Lower lobe of right lung (tissue), 2 donors: ENCODE data around the gene EHMT1. TPM values are rescaled to one million over a fixed set of nuclear protein-coding genes. Genes with fewer than 3 reads are reported as not detected.

Source experiments
- ATAC-seq, 2 donors: fragments of 200-7000 bp; cut with Tn5 transposase; one replicate each; pipeline ENCODE4 v1.9.1; 2020 to 2022; ENCODE audit warnings: mild to moderate bottlenecking in 2 of 2, moderate library complexity in 2 of 2
- DNase-seq: peaks from one replicate; pipeline ENCODE4 v3.0.0-alpha.2; 2020
- H3K27ac ChIP-seq: fragments of 200-600 bp; one replicate; pipeline ENCODE4 v1.8.0; 2022
- H3K27me3 ChIP-seq: fragments of 200-600 bp; one replicate; pipeline ENCODE4 v1.8.0; 2022; ENCODE audit warnings: low read depth
- H3K36me3 ChIP-seq: fragments of 200-600 bp; one replicate; pipeline ENCODE4 v1.8.0; 2022; ENCODE audit warnings: mild to moderate bottlenecking
- H3K4me1 ChIP-seq: fragments of 200-600 bp; one replicate; pipeline ENCODE4 v1.8.0; 2022
- H3K4me3 ChIP-seq: fragments of 200-600 bp; one replicate; pipeline ENCODE4 v1.8.0; 2022; ENCODE audit warnings: mild to moderate bottlenecking
- H3K9me3 ChIP-seq: fragments of 200-600 bp; one replicate; pipeline ENCODE4 v1.8.0; 2022
- intact Hi-C: fragments of 100-400 bp; cut with DNase I; formaldehyde crosslinking; loops from one replicate; pipeline ENCODE4 v1.11.0; 2022
- total RNA-seq: library from RNA; stranded (reverse); fragmentation: NEBNext Ultra II Directional; extraction: Animal tissue kit (Norgen Biotek cat#: 25700); gene quantifications from one replicate; pipeline ENCODE4 v1.2.1, GENCODE V29; 2021
- TF ChIP-seq, protein P1 (sequence below): fragments of 200-600 bp; IDR thresholded peaks from one replicate; pipeline ENCODE4 v1.8.0; 2022; ENCODE audit warnings: antibody characterized with exemption, mild to moderate bottlenecking
- donor health status: DM: no; HTN: yes; CAD: no; lungs with severe emphysema.

Gene EHMT1
- total RNA-seq, 1 donor from 2014 or later: 73.5 TPM

DNA sequence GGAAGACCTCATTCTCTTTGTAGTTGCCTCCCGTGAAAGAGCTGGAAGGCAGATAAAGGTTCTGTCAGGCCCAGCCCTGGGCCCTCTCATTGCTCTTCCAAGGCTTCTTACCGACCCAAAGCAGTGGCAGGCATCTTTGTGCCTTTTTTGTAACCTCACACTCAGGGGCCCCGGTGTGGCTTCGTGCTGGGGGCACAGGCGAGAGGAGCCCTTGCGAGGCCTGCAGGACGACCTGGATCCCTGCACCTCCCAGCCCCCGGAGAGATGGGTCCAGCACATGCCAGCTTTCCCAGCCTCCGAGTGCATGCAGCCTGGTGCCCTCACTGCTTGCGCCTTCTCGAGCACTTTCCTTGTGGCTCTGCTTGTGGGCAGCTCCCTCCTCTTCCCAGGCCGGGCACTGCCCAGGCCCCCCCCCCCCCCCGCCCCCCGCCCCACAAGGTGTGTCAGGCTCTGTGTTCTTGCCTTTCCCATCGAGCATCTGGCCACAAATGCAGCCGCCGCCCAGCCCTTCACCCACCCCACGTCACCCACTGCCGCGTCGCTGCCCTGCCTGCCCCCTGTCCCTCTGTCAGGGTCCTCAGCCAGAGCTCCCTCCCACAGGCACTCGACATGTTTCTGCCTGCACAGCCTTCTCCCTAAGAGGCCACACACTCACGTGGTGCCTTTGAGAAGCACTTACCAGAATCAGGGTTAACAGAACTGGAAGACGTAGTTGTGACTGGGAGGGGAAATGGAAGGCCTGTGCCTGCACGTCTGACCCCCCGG lies 195.0 kb downstream of the EHMT1 start:
- peaks cover 88% of the 10 kb centered on the region for H3K36me3 ChIP-seq
- TF ChIP-seq, protein P1, sequence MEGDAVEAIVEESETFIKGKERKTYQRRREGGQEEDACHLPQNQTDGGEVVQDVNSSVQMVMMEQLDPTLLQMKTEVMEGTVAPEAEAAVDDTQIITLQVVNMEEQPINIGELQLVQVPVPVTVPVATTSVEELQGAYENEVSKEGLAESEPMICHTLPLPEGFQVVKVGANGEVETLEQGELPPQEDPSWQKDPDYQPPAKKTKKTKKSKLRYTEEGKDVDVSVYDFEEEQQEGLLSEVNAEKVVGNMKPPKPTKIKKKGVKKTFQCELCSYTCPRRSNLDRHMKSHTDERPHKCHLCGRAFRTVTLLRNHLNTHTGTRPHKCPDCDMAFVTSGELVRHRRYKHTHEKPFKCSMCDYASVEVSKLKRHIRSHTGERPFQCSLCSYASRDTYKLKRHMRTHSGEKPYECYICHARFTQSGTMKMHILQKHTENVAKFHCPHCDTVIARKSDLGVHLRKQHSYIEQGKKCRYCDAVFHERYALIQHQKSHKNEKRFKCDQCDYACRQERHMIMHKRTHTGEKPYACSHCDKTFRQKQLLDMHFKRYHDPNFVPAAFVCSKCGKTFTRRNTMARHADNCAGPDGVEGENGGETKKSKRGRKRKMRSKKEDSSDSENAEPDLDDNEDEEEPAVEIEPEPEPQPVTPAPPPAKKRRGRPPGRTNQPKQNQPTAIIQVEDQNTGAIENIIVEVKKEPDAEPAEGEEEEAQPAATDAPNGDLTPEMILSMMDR: no peak
- ATAC-seq: peak; percentile 89 to 90
- H3K27me3 ChIP-seq: no peaks in the 10 kb centered on the region
- no peaks in the 10 kb centered on the region for H3K4me1 ChIP-seq
- no peak overlapping the region for H3K27ac ChIP-seq
- DNase-seq: peak; percentile 76
- no peaks in the 10 kb centered on the region for H3K9me3 ChIP-seq
- intact Hi-C loops: no loop called here
- H3K4me3 ChIP-seq: no peak overlapping the region

DNA sequence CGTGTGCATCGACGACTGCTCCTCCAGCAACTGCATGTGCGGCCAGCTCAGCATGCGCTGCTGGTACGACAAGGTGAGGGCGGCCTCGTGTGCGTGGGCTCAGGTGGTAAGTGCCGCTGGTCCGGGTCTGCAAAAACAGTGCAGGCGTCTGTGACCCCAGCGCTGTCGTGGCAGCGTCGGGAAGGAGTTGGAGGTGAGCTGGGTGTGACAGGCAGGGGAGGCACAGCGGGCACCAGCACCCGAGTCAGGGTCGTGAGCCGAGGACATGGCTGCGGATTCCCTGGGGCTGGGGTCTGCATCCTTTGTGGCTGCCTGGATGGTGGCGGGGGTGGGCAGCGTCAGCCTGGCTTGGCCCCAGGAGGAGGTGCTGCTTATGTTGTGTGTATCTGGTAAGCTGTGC lies 195.6 kb downstream of the EHMT1 start:
- Histone ChIP-seq H3K36me3 (peaks cover 82% of the 10 kb centered on the region), H3K27me3 (no peaks in the 10 kb centered on the region), H3K4me1 (no peaks in the 10 kb centered on the region), H3K27ac (no peak overlapping the region), H3K4me3 (no peak overlapping the region), H3K9me3 (no peaks in the 10 kb centered on the region)
- intact Hi-C loops: no loop called here
- ATAC-seq: no peak
- TF ChIP-seq, protein P1: no peak
- no peak for DNase-seq

GRCh38 chr9:137814841-137815240 lies 196.0 kb downstream of the EHMT1 start:
- Histone ChIP-seq H3K9me3 (no peaks in the 10 kb centered on the region), H3K27ac (no peak overlapping the region), H3K36me3 (peaks cover 82% of the 10 kb centered on the region), H3K27me3 (no peaks in the 10 kb centered on the region), H3K4me1 (no peaks in the 10 kb centered on the region), H3K4me3 (no peak overlapping the region)
- intact Hi-C loops: no loop called here
- ATAC-seq (no peak), DNase-seq (no peak)
- TF ChIP-seq, protein P1: no peak

DNA sequence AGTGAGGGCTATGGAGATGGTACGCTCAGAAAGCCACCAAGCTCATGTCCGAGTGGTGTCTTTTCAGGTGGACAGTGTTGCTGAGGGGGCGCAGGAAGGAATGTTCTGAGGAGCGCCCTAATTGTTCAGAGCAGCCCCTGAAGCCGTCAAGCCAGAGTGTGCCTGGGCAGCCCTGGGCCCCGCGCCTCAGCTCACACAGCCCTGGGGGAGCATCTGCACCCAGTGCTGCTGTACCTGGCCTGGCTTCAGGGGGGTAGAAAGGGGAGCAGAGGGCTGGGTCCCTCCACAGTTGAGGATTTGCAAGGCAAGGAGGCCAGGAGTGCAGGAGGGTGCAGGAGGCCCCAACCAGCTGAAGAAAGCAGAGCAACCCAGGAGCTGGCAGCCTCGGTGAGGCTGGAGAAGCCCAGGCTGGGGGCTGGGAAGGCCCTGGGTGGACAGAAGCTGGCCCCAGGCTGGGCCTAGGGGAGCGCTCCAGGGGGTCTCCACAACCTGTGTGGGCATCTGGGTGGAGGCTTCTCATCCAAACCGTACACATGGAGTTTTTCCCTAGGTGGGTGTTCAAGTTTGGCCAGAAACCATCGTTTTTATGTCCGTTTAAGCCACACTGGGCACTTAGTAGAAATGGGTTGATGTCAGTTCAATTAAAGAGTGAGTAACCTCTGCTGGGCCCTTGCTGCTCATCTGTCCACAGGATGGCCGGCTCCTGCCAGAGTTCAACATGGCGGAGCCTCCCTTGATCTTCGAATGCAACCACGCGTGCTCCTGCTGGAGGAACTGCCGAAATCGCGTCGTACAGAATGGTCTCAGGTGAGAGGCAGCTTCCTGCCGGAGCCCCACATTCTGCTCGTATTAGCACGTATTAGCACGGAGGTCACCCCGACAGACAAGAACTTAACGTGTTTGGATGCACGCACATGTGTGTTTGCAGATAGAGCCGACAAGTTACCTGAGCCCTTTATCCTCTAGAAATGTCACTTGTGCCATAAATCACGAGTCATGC lies 196.8 kb downstream of the EHMT1 start:
- ATAC-seq (no peak), DNase-seq (no peak)
- Histone ChIP-seq H3K4me3 (no peak overlapping the region), H3K9me3 (no peaks in the 10 kb centered on the region), H3K27me3 (no peaks in the 10 kb centered on the region), H3K36me3 (peaks cover 85% of the 10 kb centered on the region), H3K4me1 (no peaks in the 10 kb centered on the region), H3K27ac (no peak overlapping the region)
- intact Hi-C loops: no loop called here
- TF ChIP-seq, protein P1: no peak

DNA sequence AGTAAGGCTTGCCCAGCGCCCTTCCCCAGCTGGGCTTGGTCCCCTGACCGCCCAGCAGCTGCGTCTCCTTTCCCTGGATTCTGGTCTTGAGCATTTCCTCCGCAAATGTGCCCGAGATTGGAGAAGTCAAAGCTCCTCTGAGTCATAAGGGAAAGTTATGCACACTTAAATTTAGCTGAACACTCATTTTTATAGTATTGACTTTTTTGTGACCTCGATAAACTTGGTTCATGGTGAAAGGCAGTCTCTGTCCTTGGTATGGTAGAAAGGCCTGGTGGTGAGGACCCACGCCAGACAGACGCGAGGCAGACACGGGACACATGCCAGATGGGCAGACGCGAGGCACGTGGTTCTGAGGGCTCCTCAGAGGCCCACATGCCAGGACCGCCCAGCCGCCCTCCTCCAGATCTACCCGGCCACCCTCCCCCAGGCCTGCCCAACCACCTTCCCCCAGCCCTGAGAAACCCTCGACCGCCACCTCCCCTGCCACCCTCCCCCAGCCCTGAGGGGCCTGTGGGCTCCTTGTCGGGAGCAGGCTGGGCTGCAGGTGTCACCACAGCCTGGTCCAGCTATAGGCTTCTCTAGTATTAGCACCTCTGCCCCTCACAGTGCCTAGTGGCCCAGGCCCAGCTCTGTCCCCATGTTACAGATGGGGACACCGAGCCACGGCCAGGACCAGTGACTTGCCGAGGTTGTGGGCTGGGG lies 197.9 kb downstream of the EHMT1 start:
- Histone ChIP-seq H3K36me3 (peaks cover 84% of the 10 kb centered on the region), H3K4me3 (no peak overlapping the region), H3K27ac (no peak overlapping the region), H3K4me1 (no peaks in the 10 kb centered on the region), H3K27me3 (no peaks in the 10 kb centered on the region), H3K9me3 (peaks cover 4% of the 10 kb centered on the region)
- ATAC-seq: no peak
- no peak for DNase-seq
- intact Hi-C loops: no loop called here
- TF ChIP-seq, protein P1: no peak
